HepG2 (cell line): ENCODE data around the gene CFAP70. TPM values are rescaled to one million over a fixed set of nuclear protein-coding genes. Genes with fewer than 3 reads are reported as not detected.

ENCODE experiments used
- ERF ChIP-seq: IDR thresholded peaks from 2 replicates; pipeline ENCODE4 v1.6.1; 2018; ENCODE audit warnings: missing biosample characterization, missing genetic modification reagents
- GATAD1 ChIP-seq: IDR thresholded peaks from 2 replicates; pipeline ENCODE4 v1.6.1; 2016; ENCODE audit warnings: missing genetic modification reagents, missing compliant biosample characterization
- MED1 ChIP-seq: sonication (generic); formaldehyde crosslinking; IDR thresholded peaks from 2 replicates; pipeline ENCODE4 v1.4.0; 2020; ENCODE audit warnings: missing genetic modification reagents
- MTF2 ChIP-seq: sonication (generic); formaldehyde crosslinking; IDR thresholded peaks from 2 replicates; pipeline ENCODE4 v1.5.0; 2020; ENCODE audit warnings: missing genetic modification reagents, borderline replicate concordance
- MZF1 ChIP-seq: sonication (generic); formaldehyde crosslinking; IDR thresholded peaks from 2 replicates; pipeline ENCODE4 v1.8.1; 2023; ENCODE audit warnings: mild to moderate bottlenecking, missing genetic modification reagents, borderline replicate concordance
- PAWR ChIP-seq: sonication (generic); formaldehyde crosslinking; IDR thresholded peaks from 2 replicates; pipeline ENCODE4 v1.4.0; 2020; ENCODE audit warnings: missing genetic modification reagents, mild to moderate bottlenecking, borderline replicate concordance
- PHF8 ChIP-seq: sonication (generic); formaldehyde crosslinking; IDR thresholded peaks from 2 replicates; pipeline ENCODE4 v1.5.0; 2020; ENCODE audit warnings: missing genetic modification reagents
- RARA ChIP-seq: IDR thresholded peaks from 2 replicates; pipeline ENCODE4 v1.6.1; 2016; ENCODE audit warnings: missing genetic modification reagents, missing compliant biosample characterization
- ZBTB21 ChIP-seq: sonication (generic); formaldehyde crosslinking; IDR thresholded peaks from 2 replicates; pipeline ENCODE4 v1.4.0; 2020; ENCODE audit warnings: missing genetic modification reagents
- ZNF235 ChIP-seq: sonication (generic); formaldehyde crosslinking; IDR thresholded peaks from 2 replicates; pipeline ENCODE4 v1.8.1; 2023; ENCODE audit warnings: mild to moderate bottlenecking, missing genetic modification reagents, borderline replicate concordance
- ZNF354B ChIP-seq: sonication (generic); formaldehyde crosslinking; IDR thresholded peaks from 2 replicates; pipeline ENCODE4 v1.8.0; 2022; ENCODE audit warnings: mild to moderate bottlenecking, missing genetic modification reagents
- ZNF547 ChIP-seq: sonication (generic); formaldehyde crosslinking; IDR thresholded peaks from 2 replicates; pipeline ENCODE4 v1.5.1; 2020; ENCODE audit warnings: mild to moderate bottlenecking, missing genetic modification reagents
- ZNF883 ChIP-seq: sonication (generic); formaldehyde crosslinking; IDR thresholded peaks from 2 replicates; pipeline ENCODE4 v1.5.1; 2020; ENCODE audit warnings: mild to moderate bottlenecking, missing genetic modification reagents; ENCODE audit errors: not compliant biosample characterization
- polyA plus RNA-seq, 8 experiments: library from polyadenylated mRNA; depleted of rRNA in 3 of 8; stranded (reverse) in 7 of 8; unstranded in 1 of 8; fragments of >200 nt; fragmentation: Illumina TruSeq in 4 of 8; extraction: Trizol in 4 of 8; gene quantifications; 2 replicates each; pipeline versions ENCODE4 v1.2.1 to v1.2.3, GENCODE V29; 2011 to 2016; ENCODE audit warnings: low read depth in 4 of 8, missing spikeins in 1 of 8, mixed read lengths in 1 of 8; ENCODE audit not compliant: insufficient read depth in 1 of 8
- total RNA-seq, 5 experiments: library from RNA; depleted of rRNA; stranded (reverse); fragments of >200 nt; fragmentation: Illumina TruSeq; extraction: Trizol; gene quantifications; 2 replicates each; pipeline ENCODE4 v1.2.3, GENCODE V29; 2016; ENCODE audit warnings: low read depth in 1 of 5
- TF ChIP-seq, protein P1 (sequence below): sonication (generic); formaldehyde crosslinking; IDR thresholded peaks from 2 replicates; pipeline ENCODE4 v1.4.0; 2020; ENCODE audit warnings: missing genetic modification reagents
- TF ChIP-seq, protein P2 (sequence below): sonication (generic); formaldehyde crosslinking; conservative IDR thresholded peaks from 2 replicates; pipeline ENCODE4 v1.4.0; 2020; ENCODE audit warnings: mild to moderate bottlenecking, missing genetic modification reagents, moderate library complexity
- TF ChIP-seq, protein P3 (sequence below): sonication (generic); formaldehyde crosslinking; IDR thresholded peaks from 2 replicates; pipeline ENCODE4 v1.9.0; 2022; ENCODE audit warnings: low read depth, missing genetic modification reagents
- TF ChIP-seq, protein P4 (sequence below): sonication (generic); formaldehyde crosslinking; IDR thresholded peaks from 2 replicates; pipeline ENCODE4 v1.4.0; 2020; ENCODE audit warnings: missing genetic modification reagents, borderline replicate concordance
- TF ChIP-seq, protein P5 (sequence below): sonication (generic); formaldehyde crosslinking; IDR thresholded peaks from 2 replicates; pipeline ENCODE4 v1.8.0; 2022; ENCODE audit warnings: low read depth, missing genetic modification reagents

Gene CFAP70
- total and polyA plus RNA-seq, 2 of the 13 experiments (the other 11 are each of a cell fraction or from before 2014, with no cell fraction given), result 0.27 to 0.38 TPM

DNA sequence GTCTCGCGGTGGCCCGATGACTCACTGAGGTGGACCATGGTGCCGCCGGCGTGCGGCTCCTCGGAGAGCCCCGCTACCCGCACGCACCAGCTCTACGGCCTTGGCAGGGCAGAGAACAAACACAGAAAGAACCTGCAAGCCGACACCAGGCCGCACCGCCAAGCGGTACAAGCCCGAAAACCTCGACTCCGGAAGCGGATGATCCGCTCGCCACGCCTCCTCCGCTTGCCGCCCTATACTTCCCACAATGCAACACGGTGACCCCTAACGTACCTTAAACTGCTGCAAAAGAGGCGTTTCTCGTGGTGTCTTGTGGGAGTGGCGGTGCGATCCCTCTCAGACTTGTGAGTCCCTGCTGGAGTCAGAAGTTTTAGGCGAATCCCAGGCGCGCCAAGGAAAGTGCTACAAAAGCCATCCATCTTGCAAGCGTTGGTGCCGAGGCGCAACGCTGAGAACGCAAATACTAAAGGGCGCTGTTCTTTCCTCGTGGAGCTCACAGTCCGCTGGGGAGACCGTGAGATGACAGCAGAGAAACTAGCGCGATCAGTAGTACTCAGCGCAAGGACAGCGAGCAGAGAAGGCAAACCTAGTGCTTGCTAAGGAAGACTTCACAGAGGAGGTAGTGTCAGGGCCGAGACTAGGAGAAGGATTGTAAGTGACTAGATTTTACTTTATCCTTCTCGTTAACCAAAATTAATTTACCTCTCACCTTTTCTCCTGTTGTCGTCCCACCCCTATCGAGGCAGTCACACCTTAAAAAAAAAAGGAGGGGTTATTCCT lies 106.0 kb downstream of the CFAP70 start, which contains the start of gene MRPS16 (continued):
- TF ChIP-seq MED1 (CRISPR knock-in tag), result peak; percentile 72
- TF ChIP-seq, protein P1, sequence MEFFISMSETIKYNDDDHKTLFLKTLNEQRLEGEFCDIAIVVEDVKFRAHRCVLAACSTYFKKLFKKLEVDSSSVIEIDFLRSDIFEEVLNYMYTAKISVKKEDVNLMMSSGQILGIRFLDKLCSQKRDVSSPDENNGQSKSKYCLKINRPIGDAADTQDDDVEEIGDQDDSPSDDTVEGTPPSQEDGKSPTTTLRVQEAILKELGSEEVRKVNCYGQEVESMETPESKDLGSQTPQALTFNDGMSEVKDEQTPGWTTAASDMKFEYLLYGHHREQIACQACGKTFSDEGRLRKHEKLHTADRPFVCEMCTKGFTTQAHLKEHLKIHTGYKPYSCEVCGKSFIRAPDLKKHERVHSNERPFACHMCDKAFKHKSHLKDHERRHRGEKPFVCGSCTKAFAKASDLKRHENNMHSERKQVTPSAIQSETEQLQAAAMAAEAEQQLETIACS (CRISPR knock-in tag), result peak; percentile 75
- TF ChIP-seq, protein P2, sequence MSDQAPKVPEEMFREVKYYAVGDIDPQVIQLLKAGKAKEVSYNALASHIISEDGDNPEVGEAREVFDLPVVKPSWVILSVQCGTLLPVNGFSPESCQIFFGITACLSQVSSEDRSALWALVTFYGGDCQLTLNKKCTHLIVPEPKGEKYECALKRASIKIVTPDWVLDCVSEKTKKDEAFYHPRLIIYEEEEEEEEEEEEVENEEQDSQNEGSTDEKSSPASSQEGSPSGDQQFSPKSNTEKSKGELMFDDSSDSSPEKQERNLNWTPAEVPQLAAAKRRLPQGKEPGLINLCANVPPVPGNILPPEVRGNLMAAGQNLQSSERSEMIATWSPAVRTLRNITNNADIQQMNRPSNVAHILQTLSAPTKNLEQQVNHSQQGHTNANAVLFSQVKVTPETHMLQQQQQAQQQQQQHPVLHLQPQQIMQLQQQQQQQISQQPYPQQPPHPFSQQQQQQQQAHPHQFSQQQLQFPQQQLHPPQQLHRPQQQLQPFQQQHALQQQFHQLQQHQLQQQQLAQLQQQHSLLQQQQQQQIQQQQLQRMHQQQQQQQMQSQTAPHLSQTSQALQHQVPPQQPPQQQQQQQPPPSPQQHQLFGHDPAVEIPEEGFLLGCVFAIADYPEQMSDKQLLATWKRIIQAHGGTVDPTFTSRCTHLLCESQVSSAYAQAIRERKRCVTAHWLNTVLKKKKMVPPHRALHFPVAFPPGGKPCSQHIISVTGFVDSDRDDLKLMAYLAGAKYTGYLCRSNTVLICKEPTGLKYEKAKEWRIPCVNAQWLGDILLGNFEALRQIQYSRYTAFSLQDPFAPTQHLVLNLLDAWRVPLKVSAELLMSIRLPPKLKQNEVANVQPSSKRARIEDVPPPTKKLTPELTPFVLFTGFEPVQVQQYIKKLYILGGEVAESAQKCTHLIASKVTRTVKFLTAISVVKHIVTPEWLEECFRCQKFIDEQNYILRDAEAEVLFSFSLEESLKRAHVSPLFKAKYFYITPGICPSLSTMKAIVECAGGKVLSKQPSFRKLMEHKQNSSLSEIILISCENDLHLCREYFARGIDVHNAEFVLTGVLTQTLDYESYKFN (CRISPR knock-in tag), result peak; percentile 51
- no peak for TF ChIP-seq ZBTB21
- no peak for TF ChIP-seq MZF1 (CRISPR knock-in tag)
- TF ChIP-seq, protein P3, sequence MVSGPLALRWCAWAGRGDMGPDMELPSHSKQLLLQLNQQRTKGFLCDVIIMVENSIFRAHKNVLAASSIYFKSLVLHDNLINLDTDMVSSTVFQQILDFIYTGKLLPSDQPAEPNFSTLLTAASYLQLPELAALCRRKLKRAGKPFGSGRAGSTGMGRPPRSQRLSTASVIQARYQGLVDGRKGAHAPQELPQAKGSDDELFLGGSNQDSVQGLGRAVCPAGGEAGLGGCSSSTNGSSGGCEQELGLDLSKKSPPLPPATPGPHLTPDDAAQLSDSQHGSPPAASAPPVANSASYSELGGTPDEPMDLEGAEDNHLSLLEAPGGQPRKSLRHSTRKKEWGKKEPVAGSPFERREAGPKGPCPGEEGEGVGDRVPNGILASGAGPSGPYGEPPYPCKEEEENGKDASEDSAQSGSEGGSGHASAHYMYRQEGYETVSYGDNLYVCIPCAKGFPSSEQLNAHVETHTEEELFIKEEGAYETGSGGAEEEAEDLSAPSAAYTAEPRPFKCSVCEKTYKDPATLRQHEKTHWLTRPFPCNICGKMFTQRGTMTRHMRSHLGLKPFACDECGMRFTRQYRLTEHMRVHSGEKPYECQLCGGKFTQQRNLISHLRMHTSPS (CRISPR knock-in tag), result 0 out of 2 replicates have a peak, but pooled peaks have one; percentile 12
- no peak for TF ChIP-seq ZNF235
- TF ChIP-seq PAWR (CRISPR knock-in tag), result no peak
- TF ChIP-seq, protein P4, sequence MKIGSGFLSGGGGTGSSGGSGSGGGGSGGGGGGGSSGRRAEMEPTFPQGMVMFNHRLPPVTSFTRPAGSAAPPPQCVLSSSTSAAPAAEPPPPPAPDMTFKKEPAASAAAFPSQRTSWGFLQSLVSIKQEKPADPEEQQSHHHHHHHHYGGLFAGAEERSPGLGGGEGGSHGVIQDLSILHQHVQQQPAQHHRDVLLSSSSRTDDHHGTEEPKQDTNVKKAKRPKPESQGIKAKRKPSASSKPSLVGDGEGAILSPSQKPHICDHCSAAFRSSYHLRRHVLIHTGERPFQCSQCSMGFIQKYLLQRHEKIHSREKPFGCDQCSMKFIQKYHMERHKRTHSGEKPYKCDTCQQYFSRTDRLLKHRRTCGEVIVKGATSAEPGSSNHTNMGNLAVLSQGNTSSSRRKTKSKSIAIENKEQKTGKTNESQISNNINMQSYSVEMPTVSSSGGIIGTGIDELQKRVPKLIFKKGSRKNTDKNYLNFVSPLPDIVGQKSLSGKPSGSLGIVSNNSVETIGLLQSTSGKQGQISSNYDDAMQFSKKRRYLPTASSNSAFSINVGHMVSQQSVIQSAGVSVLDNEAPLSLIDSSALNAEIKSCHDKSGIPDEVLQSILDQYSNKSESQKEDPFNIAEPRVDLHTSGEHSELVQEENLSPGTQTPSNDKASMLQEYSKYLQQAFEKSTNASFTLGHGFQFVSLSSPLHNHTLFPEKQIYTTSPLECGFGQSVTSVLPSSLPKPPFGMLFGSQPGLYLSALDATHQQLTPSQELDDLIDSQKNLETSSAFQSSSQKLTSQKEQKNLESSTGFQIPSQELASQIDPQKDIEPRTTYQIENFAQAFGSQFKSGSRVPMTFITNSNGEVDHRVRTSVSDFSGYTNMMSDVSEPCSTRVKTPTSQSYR (CRISPR knock-in tag), result no peak
- TF ChIP-seq ERF, result peak; percentile 93; the same call in 1 of the 2 replicates
- TF ChIP-seq, protein P5, sequence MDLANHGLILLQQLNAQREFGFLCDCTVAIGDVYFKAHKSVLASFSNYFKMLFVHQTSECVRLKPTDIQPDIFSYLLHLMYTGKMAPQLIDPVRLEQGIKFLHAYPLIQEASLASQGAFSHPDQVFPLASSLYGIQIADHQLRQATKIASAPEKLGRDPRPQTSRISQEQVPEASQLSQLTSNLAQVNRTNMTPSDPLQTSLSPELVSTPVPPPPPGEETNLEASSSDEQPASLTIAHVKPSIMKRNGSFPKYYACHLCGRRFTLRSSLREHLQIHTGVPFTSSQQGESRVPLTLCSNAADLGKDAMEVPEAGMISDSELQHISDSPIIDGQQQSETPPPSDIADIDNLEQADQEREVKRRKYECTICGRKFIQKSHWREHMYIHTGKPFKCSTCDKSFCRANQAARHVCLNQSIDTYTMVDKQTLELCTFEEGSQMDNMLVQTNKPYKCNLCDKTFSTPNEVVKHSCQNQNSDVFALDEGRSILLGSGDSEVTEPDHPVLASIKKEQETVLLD (CRISPR knock-in tag), result peak; percentile 71
- peak; percentile 99 for TF ChIP-seq GATAD1 (CRISPR knock-in tag)
- peak; percentile 74 for TF ChIP-seq RARA (CRISPR knock-in tag)
- TF ChIP-seq PHF8 (CRISPR knock-in tag), result peak; percentile 98
- peak; percentile 2; the same call in 1 of the 2 replicates for TF ChIP-seq MTF2 (CRISPR knock-in tag)
- no peak; the same call in 1 of the 2 replicates for TF ChIP-seq ZNF547 (CRISPR knock-in tag)
- TF ChIP-seq ZNF883 (CRISPR knock-in tag), result peak; percentile 26
- no peak for TF ChIP-seq ZNF354B (CRISPR knock-in tag)
